GM18508 (cell line): ENCODE measurements around the gene PSMC3IP.
"Not testable (repeated sequence)": the region's sequence is repeated elsewhere in the genome, so short reads cannot be mapped to it uniquely, and the experiment has no call there.

Experiments
- ATAC-seq: cut with Tn5 transposase; IDR thresholded peaks from one replicate; pipeline ENCODE4 v1.9.1; 2021; ENCODE audit warnings: moderate number of reproducible peaks; ENCODE audit not compliant: insufficient read depth, unreplicated experiment

PSMC3IP gene

GRCh38 chr17:42543190-42544079 lies 34.1 kb downstream of the PSMC3IP start:
- no peak for ATAC-seq

DNA sequence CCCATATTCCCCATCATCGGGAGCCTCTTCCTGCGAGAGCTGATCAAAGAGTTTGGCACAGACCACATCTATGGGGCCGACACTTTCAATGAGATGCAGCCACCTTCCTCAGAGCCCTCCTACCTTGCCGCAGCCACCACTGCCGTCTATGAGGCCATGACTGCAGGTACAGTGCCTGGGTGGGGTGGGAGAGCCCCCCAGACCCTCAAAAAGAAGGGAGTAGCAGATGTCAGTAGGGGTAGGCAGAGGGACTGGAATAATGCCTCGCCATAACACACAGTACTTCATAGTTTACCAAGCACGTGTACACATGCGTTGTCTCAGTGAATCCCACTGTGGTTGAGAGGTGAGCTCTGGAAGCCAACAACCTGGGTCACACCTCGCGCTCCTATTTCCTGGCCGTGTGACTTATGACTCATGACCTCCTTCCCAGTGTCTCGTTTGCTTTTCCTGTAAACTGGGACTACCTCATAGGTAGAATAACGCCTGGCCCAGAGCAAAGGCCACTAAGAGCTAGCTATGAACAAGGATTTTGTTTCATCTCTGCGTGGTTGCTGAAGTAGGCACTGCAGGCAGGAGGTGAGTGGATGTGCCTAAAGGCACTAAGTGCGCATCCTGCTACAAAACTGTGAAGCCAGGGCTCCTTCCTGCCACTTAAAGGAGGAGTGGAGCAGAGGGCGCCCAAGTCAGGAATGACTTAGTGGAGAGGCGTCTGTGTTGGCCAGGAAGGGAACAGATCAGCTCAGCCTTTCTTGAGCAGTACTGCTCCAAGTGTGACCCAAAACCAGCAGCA lies 36.3 kb downstream of the PSMC3IP start:
- no peak for ATAC-seq

- ATAC-seq = not testable (repeated sequence)
Observed at GRCh38 chr17:42540558-42540957, 37.0 kb downstream of the PSMC3IP start.

DNA sequence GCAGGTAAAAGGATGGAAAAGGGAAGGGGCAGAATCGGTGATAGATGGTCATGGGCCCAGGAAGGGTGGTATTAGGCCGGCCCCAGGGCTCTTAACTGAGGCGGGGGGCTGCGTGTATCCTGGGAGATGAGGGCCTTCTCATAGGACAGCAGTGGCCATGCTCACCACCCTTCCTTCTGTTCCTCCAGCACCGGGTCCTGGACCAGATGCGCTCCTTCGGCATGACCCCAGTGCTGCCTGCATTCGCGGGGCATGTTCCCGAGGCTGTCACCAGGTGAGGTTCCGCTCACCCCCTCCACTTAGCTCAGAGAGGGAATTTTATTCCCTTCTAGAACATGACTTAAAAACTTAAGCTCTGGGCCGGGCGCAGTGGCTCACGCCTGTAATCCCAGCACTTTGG lies 39.0 kb downstream of the PSMC3IP start:
- no peak for ATAC-seq

GRCh38 chr17:42537826-42538451 lies 39.6 kb downstream of the PSMC3IP start:
- no peak for ATAC-seq

- ATAC-seq = no peak
Observed at GRCh38 chr17:42537156-42537805, 40.2 kb downstream of the PSMC3IP start.

DNA sequence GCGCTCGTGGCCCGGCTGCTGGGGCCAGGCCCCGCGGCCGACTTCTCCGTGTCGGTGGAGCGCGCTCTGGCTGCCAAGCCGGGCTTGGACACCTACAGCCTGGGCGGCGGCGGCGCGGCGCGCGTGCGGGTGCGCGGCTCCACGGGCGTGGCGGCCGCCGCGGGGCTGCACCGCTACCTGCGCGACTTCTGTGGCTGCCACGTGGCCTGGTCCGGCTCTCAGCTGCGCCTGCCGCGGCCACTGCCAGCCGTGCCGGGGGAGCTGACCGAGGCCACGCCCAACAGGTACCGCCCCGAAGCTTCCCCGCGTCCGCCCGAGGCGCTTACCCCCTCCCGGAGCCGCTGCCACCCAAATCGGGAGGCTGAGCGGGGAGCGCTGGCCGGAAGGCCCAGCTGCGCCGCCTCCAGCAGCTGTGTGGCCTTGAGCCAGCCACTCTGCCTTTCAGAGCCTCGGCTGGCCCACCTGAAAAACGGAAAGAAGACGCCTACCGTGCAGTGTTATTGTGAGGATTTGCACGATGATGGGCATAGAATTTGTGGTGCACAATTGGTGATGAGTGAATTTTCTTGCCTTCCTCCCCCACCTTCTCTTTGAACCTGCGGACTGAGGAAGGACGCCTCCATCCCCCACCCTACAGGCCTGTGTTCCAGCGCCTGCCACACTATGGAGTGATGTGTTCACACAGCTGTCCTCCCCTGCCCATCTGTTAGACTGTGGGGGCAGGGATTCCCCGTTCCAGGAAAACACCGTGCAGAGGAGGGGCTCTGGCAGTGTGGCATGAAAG lies 41.0 kb downstream of the PSMC3IP start:
- no peak for ATAC-seq

- ATAC-seq = no peak
Observed at GRCh38 chr17:42536048-42536371, 41.5 kb downstream of the PSMC3IP start, which contains the start of gene NAGLU. Gene NAGLU (plus strand): TSS chr17:42536241. CDS start chr17:42536273, 32 bp downstream.

GRCh38 chr17:42535155-42536047 lies 42.1 kb downstream of the PSMC3IP start:
- no peak for ATAC-seq

GRCh38 chr17:42531455-42532354 lies 45.8 kb downstream of the PSMC3IP start:
- no peak for ATAC-seq

DNA sequence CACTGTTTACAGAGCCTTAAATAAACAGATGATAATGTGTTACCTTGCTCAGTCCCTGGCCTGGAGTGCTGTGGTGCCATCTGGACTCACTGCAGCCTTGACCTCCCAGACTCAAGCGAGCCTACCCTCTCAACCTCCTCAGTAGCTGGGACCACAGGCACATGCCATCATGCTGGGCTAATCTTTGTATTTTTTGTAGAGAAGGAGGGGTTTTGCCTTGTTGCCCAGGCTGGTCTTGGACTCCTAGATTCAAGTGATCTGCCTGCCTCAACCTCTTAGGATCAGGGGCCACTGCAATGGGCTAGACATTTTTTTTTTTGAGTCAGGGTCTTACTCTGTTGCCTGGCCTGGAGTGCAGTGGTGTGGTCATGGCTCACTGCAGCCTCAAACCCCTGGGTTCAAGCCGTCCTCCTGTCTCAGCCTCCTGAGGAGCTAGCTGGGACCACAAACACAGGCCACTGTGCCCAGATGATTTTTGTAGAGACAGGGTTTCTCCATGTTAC lies 46.5 kb downstream of the PSMC3IP start:
- no peak for ATAC-seq

GRCh38 chr17:42529061-42529460 lies 48.5 kb downstream of the PSMC3IP start:
- ATAC-seq = no peak

DNA sequence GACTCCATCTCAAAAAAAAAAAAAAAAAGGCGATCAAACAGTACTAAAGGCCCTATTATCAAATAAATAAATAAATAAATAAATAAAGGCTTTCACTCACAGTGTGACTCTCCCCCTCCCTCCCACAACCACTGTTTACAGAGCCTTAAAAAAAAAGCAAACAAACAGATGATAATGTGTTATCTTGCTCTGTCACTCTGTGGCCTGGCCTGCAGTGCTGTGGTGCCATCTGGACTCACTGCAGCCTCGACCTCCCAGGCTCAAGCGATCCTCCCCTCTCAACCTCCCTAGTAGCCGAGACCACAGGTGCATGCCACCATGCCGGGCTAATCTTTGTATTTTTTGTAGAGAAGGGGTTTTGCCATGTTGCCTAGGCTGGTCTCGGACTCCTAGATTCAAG lies 49.6 kb downstream of the PSMC3IP start:
- ATAC-seq = no peak

- ATAC-seq = no peak
Observed at GRCh38 chr17:42526031-42526444, 51.5 kb downstream of the PSMC3IP start.

DNA sequence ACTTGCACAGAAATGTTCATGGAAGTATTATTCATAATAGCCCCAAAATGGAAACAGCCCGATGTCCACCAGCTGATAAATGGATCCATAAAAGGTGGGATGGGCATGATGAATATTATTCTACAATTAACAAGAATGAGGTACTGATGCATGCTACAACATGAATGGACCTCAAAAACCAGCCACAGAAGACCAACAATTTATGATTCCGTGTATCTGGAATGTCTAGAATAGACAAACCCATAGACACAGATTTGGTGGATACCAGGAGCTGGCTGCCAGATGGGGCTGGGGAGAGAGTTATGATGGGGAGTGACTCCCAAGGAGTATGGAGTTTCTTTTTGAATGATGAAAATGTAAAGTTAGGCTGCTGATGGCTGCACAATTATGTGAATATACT lies 52.3 kb downstream of the PSMC3IP start:
- ATAC-seq = no peak

GRCh38 chr17:42522798-42523278 lies 54.7 kb downstream of the PSMC3IP start:
- no peak for ATAC-seq
